ENCODE measurements around the gene TMEM135.
"Not testable (repeated sequence)": the region's sequence is repeated elsewhere in the genome, so short reads cannot be mapped to it uniquely, and the experiment has no call there.

TMEM135 gene

DNA sequence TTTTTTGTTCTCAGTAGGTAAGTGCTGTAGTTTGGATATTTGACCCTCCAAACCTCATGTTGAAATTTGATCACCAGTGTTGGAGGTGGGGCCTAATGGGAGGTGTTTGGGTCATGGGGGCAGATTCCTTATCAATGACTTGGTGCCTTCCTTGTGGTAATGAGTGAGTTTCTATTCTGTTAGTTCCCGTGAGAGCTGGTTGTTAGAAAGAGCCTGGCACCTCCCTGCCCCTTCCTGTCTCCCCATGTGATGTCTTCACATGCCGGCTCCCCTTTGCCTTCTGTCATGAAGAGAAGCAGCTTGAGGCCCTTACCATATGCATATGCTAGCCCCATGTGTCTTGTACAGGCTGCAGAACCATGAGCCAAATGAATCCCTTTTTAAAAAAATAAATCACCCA, 138.3 kb downstream of the TMEM135 start:
- no peak overlapping the region for H3K4me3 ChIP-seq (ENCODE audit: control insufficient read depth, low read depth, low read length)
- TF ChIP-seq, protein P1, sequence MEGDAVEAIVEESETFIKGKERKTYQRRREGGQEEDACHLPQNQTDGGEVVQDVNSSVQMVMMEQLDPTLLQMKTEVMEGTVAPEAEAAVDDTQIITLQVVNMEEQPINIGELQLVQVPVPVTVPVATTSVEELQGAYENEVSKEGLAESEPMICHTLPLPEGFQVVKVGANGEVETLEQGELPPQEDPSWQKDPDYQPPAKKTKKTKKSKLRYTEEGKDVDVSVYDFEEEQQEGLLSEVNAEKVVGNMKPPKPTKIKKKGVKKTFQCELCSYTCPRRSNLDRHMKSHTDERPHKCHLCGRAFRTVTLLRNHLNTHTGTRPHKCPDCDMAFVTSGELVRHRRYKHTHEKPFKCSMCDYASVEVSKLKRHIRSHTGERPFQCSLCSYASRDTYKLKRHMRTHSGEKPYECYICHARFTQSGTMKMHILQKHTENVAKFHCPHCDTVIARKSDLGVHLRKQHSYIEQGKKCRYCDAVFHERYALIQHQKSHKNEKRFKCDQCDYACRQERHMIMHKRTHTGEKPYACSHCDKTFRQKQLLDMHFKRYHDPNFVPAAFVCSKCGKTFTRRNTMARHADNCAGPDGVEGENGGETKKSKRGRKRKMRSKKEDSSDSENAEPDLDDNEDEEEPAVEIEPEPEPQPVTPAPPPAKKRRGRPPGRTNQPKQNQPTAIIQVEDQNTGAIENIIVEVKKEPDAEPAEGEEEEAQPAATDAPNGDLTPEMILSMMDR (conservative IDR thresholded peaks at IDR 0.05; ENCODE audit: control insufficient read depth, insufficient read depth, low read depth, low read length), result no peak
- peak; percentile 50 for DNase-seq (ENCODE audit: low read depth)

DNA sequence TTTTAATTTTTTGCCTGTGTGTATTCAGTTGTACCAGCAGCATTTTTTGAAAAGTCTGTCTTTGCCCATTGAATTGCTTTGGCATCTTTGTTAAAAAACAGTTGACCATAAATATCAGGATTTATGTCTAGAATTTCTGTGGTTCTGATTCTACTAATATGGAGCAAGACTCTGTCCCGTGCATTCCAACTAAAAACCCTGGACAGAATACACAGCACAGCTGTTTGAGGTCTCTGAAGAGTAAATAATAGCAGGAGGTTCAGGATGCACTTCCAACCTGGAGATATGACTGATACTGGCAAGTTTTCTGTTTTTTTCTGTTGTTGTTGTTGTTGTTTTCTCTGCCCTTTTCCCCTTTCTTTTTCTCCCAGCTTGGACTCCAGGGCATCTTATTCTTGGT, 141.9 kb downstream of the TMEM135 start:
- no peak for DNase-seq (ENCODE audit: low read depth)
- TF ChIP-seq, protein P1 (conservative IDR thresholded peaks at IDR 0.05; ENCODE audit: control insufficient read depth, insufficient read depth, low read depth, low read length), result no peak
- H3K4me3 ChIP-seq (ENCODE audit: control insufficient read depth, low read depth, low read length), result no peak overlapping the region

DNA sequence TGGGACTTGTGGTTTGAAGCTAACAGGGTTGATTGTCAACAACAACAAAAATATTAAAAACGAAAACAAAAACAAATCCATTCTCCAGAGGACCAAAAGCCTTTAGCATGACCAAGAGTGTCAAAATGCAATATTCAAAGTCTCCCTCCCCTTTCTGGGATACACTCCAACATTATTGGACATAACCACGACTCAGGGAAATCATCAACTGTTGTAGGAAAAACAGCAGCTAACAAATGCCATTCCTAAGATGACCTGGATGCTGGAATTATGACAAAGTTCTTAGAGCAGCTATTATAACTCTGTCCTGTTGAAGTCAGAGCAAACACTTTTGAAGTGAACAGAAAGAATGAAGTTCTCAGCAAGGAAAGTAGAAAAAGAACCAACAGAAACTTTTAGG, 143.0 kb downstream of the TMEM135 start:
- no peak overlapping the region for H3K4me3 ChIP-seq (ENCODE audit: control insufficient read depth, low read depth, low read length)
- DNase-seq (ENCODE audit: low read depth), result peak; percentile 65

DNA sequence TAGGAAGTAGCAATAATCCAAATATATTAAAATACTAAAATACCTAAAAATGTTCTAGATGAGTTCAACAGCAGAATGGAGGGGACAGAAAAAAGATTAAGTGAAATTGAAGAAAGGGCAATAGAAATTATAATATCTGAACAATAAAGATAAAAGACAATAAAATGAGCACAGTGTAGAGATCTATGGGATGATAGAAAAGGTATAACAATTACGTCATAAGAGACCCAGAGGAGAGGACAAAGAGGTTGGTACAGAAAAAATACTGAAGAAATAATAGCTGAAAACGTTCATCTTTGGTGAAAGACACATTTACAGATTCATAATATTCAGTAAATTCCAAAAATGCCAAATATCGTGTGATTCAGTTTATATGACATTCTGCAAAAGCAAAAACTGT, 143.4 kb downstream of the TMEM135 start:
- H3K4me3 ChIP-seq (ENCODE audit: control insufficient read depth, low read depth, low read length), result no peak overlapping the region
- TF ChIP-seq, protein P1 (conservative IDR thresholded peaks at IDR 0.05; ENCODE audit: control insufficient read depth, insufficient read depth, low read depth, low read length), result no peak
- DNase-seq (ENCODE audit: low read depth), result no peak

More for the DNA sequence above, 143.0 kb downstream of the TMEM135 start:
- TF ChIP-seq, protein P1 (conservative IDR thresholded peaks at IDR 0.05; ENCODE audit: control insufficient read depth, insufficient read depth, low read depth, low read length), result no peak

DNA sequence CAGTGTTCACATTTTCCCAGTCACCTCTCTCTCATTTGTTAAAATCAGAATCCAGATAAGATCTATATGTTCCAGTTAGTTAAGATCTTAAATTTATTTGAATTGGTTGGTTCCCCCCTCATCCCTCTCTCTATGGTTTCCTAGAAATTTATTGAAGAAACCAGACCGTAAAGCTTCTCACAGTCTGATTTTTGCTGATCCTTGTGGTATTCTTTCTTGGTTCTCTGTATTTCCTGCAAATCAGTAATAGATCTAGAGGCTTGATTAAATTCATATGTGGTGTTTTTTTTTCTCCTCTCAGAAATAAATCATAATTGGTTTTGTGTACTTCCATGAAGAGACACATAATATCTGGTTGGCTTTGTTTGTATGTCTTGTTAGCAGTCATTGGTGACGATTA, 147.5 kb downstream of the TMEM135 start:
- H3K4me3 ChIP-seq (ENCODE audit: control insufficient read depth, low read depth, low read length), result no peak overlapping the region
- TF ChIP-seq, protein P1 (conservative IDR thresholded peaks at IDR 0.05; ENCODE audit: control insufficient read depth, insufficient read depth, low read depth, low read length), result no peak
- DNase-seq (ENCODE audit: low read depth), result no peak

DNA sequence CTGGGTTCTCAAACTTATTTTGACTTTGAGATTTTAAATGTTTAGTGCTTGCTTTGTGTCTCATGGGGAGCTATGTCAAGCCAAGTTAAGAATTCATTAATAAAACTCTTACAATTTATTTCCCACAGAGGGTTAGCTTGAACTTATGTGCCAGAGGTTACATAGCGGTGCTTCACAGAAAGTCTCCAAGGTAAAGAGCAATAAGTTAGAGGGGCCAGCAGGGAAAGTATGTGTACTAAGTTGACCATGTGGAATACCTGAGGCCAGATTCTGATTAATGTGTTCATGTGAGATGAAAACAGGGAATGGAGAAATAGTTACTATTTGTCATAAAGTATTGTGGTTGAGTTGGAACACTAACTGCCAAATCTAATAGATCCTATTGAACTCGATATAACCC, 149.3 kb downstream of the TMEM135 start:
- peak; percentile 45 for DNase-seq (ENCODE audit: low read depth)
- no peak overlapping the region for H3K4me3 ChIP-seq (ENCODE audit: control insufficient read depth, low read depth, low read length)
- TF ChIP-seq, protein P1 (conservative IDR thresholded peaks at IDR 0.05; ENCODE audit: control insufficient read depth, insufficient read depth, low read depth, low read length), result no peak

DNA sequence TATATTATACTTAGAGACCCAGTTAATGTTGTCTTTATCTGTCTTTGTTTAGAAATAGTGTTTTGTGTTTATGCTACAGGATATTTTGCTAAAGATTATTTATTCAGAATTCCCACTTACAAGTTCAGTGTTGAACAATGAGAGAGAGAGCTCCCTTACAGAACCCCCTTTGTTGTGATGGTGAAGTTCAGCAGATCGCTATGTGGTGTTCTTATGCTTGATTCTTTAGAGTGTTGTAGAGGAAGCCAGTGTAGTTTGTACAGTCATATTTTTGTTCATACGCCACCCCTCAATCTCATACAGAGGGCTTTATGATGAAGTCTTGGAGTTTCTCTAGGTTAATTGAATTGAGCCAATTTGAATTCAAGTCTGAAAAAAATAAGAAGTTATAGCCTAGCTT, 150.2 kb downstream of the TMEM135 start:
- H3K4me3 ChIP-seq (ENCODE audit: control insufficient read depth, low read depth, low read length), result no peak overlapping the region
- TF ChIP-seq, protein P1 (conservative IDR thresholded peaks at IDR 0.05; ENCODE audit: control insufficient read depth, insufficient read depth, low read depth, low read length), result no peak
- DNase-seq (ENCODE audit: low read depth), result no peak

DNA sequence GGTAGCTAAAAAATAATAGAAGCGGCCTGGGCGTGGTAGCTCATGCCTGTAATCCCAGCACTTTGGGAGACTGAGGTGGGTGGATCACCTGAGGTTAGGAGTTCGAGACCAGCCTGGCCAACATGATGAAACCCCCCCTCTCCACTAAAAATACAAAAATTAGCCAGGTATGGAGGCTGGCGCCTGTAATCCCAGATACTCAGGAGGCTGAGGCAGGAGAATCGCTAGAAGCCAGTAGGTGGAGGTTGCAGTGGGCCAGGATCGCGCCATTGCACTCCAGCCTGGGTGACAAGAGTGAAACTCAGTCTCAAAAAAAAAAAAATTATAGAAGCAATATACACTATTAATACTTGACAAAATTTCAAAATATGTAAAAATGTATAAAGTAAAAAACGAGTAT, 150.7 kb downstream of the TMEM135 start:
- not testable (repeated sequence) for DNase-seq (ENCODE audit: low read depth); H3K4me3 ChIP-seq (ENCODE audit: control insufficient read depth, low read depth, low read length)

DNA sequence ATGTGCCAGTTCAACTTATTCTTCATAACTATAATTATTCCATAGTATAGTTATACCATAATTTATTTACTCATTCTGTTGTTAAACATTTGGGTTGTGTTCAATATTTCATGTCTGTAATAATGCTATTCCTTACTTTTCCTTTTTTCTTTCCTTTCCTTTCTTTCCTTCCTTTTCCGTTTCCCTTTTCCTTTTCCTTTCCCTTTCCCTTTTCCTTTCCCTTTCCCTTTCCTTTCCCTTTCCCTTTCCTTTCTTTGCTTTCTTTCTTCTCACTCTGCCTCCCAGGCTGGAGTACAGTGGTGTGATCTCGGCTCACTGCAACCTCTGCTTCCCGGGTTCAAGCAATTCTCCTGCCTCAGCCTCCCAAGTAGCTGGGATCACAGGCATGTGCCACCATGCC, 151.2 kb downstream of the TMEM135 start:
- H3K4me3 ChIP-seq (ENCODE audit: control insufficient read depth, low read depth, low read length); DNase-seq (ENCODE audit: low read depth): not testable (repeated sequence)

Measured in fibroblast of mammary gland (primary cell).